NCI-H2029 treated with DMSO at 0.1 percent for 48 hours (cell line): ENCODE results near the gene ATXN7L1.

Experiments used
- DNase-seq: peaks from one replicate; lab custom pipeline; 2025; lab: John Stamatoyannopoulos, UW

ATXN7L1 gene

DNA sequence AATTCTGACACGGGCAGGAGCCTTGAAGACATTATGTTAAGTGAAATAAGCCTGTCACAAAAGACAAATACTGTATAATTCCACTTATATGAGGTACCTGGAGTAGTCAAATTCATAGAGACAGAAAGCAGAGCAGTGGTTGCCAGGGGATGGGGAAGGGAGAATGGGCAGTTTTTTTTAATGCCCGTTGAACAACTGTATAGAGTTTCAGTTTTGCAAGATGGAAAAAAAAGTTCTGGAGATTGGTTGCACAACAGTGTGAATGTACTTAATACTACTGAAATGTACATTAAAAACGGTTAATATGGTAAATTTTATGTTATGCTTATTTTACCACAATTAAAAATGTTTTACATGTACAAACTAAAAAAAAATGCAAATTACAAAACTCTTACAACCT, 231.5 kb downstream of the ATXN7L1 start:
- DNase-seq, result no peak

DNA sequence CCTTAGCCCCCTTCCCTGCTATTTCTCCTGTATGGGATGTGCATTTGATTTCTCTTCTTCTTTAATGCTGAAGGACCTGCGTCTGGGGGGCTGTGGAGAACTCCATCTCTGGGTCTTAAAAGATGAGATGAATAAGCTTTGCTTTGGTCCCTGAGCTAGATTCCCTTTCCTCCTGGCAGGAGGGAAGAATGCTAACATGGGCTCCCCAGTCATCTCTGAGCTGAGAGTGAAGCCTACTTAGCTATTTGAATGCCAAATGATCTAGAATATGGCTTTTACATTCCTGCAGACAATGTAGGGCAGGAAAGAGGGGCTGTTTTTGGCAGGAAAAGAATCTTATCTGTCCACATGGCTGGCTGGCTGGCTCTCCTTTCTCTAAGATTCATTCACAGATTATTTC, 232.5 kb downstream of the ATXN7L1 start:
- no peak for DNase-seq

DNA sequence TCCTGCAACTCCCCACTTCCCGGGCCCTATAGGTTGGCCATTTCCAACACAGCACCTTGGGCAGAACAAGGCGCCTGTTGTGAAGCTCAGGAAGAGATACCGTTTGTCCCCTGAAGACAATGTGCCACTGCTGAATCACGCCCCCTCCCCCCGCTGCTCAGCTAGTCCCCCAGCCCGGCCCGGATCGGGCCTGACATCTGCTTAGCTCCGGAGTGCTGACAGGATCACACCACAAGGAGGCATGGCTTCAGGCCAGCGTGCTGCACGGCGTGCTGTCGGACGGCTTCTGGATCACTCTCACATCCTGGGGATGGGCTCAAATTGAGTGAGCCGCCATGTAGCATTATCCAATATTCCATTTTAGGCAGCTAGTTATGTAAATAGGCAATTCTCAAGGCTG, 233.0 kb downstream of the ATXN7L1 start:
- DNase-seq, result no peak

DNA sequence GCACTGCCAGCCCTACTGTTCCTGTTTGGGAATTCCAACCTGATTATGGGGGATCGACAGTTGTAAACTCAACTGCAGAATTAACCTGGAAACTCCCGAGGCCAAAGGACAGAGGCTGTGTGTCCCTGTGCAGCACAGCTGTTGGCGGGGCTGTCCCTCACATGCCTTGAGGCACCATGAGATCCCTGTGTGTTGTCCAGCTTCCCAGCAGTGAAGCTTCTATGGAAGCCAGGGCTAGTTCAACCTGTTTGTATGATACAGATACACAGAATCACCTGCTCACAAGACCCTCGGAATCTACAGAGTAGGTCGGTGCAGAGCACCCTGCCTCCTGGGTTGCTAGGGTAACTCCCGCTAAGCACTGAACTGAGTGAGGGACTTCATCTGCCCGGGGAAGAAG, 234.1 kb downstream of the ATXN7L1 start:
- DNase-seq, result no peak

DNA sequence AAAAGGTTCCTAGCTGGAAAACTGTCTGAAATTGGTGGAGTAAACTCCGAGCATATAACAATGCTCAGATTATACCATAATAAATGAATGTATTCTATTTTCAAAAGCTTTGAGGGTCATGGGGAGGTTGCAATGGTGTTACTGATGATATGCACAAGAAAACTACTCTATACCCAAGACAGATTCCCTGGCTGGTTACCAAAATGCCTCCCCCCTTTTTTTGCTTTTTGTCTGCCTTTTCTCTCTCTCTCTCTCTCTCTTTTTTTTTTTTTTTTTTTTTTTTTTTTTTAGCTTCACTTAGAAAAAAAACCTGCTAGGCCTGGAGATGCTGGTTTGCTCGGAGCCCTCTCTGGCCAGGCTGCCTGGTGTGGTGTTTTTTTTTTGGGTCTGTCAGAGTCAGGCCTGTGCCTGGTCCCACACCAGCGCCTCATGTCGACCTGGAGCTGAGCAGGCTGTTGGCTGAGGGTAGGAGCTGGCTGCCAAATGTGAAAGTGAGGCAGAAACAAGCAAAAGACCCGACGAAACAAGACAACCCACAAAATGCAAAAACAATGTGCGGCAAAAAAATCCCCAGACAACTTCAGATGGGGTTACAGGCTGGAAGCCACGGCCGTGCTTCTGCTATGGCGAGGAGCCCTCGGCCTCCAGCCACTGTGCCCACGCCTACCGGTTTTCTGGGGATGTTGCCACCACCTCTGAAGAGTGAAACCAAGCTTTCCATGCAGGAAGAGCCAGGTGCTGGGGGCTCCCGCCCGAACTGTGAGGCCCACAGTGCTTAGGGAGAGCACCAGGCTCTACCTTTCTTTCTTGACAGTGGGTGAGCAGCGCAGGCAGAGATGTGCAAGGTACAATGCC, 235.2 kb downstream of the ATXN7L1 start:
- no peak for DNase-seq

DNA sequence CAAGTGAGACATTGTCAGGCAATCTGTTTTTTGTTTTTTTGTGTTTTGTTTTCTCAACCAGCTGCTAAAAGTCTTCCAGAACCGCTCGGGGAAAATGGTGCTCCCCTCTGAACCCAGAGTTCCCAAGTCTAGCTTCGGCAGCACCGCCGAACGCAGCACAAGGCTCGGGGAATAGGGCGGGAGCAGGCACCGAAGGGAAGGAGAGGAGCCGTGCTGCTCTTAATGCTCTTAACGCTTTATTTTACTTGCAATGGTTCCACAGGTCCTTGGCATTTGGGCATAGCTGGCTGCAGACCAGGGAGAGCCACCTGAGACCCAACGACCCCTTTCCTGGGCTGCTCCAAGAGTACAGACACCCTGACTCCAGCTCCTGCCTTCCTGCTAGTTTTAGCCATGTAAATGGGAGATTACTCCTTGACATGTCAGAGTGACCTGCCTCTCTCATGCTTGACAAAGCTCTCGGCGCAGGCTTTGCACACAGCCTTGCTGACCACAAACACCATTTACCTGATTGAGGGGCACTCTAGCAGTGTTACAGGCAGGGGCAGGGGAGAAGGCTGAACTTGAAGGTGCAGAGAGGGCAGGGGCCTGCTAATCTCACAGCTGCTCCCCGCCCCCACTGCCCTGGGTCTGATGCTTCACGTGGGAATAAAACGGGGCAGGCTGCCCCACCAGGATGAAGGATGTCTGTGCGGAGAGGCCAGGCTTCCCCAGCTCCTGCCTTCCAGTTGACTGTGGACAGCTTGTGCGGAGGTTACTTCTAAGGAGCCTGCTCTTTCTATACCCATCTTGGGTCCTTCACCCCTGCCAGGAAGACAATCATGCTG, 236.5 kb downstream of the ATXN7L1 start:
- DNase-seq, result no peak

DNA sequence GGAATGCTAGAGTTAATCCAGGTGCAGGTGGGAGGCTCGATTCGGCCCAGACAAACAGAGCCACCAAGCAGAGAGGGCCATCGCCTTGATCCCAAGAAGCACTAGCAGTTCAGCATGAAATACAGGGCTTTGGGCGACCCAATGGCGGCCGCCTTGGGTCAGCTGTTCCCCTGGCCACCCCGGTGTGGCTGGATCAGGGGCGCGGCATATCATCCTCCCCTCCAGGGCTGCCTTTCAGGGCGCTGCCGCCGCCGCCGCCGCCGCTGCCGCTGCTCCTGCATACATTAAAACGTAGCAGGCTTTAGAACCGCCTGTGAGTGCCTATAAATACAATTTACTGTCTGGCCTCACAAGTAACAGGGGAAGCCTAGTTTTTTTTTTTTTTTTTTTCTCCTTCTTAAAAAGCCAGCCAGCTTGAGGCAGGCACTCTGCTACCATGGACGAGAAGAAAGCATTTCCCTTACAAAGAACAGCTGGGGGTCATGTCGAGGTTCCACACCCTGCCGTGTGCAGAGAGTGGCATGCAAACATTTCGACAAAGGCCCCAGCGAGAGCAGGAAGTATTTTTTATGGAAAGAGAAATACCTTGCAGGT, 237.4 kb downstream of the ATXN7L1 start:
- DNase-seq, result peak; percentile 27

DNA sequence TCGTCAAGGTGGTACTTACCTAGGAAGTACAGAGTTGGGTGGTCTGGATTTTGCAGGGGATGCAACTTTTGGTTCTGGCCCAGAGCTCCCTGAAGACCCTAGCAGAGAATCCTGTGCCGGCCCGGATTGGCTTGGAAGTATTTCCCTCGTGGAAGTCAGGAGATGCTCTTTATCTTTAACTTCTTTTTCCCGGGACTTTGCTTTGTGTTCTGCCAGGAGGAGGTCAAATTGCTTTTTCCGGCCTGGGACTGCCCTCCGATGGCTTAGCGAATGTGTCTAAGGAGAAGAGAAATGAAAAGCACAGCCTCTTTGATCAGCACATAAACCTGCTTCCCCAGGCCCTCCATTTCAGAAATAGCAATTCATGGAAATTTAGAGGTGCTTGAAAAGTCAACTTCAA, 238.1 kb downstream of the ATXN7L1 start:
- DNase-seq, result no peak

DNA sequence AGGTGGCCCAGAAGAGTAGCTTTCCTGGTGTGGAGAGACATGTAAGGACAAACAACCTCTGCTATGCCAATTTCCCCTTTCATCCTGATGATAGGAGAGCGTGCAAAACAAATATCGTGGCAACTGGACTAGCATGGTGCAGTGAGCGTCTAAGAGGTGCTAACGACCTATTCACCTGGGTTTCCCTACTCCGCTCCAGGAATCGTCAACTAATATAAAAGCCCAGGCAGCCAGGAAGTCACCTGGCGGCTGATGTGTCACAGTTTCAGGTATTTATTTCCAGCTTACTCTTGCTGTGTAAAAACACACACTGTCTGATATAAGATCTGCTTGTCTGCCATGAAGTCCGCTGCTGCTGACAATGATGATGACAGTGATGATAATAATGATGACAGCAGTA, 238.6 kb downstream of the ATXN7L1 start:
- peak; percentile 78 for DNase-seq

DNA sequence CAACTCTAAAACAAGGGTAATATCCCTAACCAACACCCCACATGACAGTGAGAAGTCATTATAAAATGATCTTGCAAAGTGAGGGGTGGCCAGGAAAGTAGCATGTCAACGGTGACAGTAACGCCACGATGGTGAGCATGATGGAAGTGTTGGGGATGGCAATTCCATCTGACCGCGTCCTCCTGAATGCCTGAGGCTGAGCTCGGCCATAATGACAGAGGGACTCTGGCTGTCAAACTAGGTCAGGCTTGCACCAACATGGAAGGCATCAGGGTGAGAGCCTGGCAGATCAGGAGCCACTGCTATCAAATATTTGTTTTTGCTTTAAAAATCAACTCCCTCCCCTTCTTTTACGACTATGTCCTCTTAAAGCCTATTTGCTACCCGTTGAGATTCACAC, 239.4 kb downstream of the ATXN7L1 start:
- DNase-seq, result no peak

DNA sequence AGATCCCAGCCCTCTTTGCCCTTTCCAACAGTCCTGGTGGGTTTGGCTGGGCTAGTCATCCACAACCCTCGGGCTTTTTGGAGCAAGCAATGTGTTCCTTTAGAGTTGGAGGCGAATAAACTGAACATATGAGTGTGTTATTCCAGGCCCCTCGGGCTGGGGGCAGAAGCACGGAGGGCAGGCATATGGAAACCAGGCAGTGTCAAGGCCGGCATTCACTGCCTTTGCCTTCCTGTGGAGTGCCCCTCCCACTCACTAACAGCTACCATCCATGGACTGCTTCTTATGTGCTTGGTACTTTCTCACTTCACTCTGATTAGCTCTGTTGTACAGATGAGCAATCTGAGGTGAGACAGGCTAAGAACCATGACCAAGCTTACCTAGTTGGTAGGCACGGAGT, 241.2 kb downstream of the ATXN7L1 start:
- DNase-seq, result no peak

DNA sequence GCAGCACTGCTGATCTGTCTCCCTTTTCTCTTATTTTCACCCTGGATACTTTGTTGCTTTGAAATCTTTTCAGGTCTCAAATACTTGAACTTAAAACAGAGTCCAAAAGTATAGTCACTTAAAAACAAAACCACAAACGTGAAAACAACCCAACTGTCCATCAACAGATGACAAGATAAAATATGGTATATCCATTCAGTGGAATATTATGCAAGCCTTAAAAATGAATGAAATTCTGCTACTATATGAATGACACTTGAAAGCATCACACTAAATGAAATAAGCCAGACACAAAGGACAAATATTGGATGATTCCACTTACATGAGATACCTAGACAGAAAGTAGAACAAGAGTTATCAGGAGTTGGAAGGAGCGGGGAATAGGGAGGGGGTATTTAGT, 250.4 kb downstream of the ATXN7L1 start:
- no peak for DNase-seq

DNA sequence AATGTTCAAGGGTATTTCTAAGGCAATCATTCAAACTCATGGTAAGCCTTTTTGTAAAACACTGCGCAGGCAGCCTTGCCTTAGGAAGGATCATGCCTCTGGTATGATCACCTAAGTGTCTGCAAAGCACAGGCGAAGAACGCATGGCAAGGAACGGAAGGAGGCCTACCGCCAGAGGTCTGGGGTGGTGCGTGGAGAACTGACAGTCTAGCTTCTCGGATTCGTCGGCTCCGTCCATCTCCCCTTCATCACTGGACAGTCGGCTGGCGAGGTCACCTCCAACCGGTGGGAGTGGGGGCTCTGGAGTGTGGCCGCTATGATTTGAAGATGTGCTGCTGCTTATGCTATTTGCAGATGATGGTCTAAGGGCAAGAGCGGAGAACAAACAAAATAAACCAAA, 252.5 kb downstream of the ATXN7L1 start:
- no peak for DNase-seq

DNA sequence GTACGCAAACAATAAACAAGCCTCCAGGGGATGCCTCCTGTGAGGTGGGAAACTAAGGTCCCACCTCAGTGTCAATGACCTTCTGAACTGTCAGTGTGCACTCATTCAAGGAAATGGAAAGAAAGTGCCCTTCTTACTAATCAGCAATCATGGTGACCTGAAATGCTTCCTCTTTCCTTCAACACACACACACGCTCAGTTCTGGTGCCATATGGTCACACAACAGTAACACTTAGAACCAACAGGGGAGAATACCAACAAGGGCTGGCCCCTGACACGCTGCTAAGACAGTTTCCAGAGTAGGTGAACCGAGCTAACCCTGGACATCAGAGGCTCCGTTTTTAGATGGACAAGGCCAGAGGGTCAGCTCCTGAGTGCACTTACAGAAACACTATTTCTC, 253.0 kb downstream of the ATXN7L1 start:
- no peak for DNase-seq

DNA sequence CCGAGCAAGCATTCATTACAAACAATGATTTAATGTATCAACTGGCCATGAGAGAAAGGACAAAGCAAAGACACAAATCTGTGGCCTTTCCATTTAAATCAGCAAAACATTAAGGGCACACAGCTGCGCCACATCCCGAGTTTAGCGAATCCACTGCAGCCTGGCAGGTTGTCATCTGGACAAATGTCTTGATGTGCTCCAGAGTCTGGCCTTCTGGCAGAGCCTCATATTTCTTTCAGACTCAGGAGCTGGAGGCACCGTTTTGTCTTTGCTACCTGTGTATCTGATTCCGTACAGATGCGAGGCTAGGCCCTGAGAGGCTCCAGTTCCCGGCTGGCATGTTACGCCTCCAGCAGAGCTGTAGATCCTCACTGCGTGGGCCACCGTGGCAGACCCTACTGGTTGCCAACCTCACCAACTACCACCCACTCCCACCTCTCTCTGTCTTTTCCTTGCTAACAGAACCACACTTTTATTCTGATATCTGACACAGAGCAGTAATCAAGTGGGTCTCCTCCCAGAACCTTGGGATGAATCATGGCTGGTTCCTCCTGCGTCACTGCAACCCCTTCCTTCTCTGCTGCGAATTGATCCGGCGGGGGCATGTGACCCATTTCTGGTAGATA, 254.2 kb downstream of the ATXN7L1 start:
- no peak for DNase-seq

DNA sequence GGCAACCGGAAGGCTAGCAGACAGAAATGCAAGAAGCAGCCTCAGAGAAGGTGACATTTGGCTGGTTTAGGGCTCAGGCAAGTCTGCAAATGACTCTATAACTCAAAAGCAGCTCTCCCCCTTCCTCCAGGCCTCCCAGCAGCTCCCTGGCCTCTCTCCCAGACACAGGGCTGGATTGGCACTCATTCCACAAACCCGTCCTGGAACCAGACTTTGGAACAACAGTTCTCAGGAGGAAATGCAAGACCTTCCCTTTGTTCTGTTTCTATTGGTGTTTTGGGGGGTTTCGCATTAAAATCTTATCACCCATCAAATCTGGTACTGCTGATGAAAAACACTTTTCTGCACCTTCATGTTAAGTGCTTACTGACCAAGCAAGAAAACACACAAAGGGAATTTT, 254.8 kb downstream of the ATXN7L1 start:
- DNase-seq, result no peak

DNA sequence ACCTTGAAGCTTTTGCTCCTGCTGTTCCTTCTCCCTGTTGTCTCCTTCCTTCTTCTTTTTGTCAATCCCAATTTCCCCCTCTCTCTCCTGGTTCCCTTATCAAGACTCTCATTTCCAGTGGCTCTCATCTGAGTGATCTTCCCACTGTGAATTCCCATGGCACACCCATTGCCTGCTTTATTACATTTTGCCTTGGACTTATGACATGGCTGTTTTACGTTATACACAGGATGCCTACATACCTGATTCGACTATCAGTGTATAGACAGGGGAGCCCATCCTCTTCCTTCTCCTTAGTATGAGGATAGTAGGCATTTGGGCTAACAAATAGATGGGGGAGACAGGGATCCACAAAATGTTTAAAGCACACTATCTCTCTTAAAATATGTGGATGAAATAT, 255.2 kb downstream of the ATXN7L1 start:
- no peak for DNase-seq

DNA sequence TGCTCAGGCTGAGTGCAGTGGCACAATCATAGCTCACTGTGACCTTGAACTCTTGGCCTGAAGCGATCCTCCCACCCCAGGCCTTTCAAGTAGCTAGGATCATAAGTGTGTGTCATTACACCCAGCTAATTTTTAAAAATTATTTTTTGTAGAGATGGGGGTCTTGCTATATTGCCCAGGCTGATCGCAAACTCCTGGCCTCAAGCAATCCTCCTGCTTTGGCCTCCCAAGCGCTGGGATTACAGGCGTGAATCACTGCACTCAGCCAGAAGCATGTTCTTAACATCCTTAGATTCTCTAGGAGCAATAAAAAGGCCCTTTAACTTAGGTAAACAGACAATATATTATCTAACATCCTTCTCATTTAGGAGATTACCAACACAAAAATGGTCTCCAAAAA, 256.8 kb downstream of the ATXN7L1 start:
- DNase-seq, result no peak

DNA sequence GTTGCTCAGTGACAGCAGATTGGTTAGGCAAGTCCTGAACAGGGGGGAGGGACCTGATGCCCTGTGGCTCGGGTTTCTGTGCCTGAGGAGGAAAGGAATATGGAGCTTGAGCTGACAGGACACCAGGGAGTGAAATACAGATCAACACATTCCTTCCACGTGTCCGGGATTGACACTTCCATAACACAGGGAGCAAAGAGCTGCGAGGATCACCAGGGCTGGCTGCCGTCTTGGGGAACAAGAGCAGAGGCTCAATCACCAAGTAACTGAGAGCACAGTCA, 258.4 kb downstream of the ATXN7L1 start:
- no peak for DNase-seq

DNA sequence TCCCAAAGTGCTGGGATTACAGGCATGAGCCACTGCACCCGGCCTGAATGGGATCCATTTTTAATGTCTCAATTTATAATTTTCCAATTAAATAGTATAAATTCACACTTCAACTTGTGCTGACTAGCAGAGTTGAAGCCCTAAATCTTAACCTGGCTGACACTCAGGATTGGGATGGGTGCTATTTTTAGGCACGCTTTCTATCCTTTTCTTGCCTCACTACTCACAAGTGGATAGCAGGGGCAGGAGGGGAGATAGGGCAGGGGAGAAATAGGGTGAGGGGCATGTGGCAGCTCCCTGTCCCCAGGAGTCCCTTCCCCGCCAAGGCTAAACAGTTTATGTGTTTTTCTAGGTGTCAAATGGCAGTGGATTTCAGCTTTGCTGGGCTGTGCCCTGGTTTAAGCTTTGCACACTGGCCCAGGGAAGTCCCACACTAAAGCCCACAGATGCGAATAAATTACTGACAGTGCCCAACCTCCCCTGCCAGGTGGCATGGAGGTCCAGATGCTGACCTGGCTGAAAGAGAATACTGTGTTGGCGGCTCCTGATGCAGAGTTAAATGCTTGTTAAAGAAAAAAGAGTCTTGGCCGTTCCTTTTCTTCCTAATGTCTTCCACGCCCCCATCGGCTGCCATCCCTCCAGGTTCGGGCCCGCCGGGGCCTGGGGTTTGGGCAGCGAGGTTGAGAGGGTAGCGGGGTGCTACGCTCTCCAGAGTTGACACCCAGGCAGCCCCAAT, 259.0 kb downstream of the ATXN7L1 start:
- no peak for DNase-seq

DNA sequence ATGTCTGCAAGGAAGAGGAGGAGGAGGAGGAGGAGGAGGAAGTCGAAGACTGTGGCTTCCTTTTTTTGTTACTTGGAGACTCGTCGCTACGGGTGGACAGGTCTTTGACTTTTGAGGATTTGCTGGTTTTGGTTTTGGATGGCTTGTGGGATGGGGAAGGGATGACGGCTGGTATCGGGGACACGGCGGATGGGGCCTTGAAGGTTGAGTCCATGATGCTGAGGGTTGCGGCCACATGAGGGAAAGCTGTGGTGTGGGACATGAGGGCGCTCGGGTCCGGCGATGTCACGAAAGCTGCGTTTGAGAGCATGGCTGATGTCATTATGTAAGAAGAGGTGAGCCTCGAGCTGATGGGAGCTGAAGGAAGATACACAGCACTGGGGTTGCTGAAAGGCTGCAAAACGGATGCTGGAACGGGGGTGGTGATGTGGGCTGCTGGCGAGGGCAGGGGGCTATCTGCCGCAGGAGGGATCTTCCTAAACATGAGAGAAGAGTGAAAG, 262.0 kb downstream of the ATXN7L1 start:
- no peak for DNase-seq
